Prostate gland (tissue), 2 donors: ENCODE results near the gene CAMTA2. TPM values are rescaled to one million over a fixed set of nuclear protein-coding genes. Genes with fewer than 3 reads are reported as not detected.
A peak's percentile ranks its signal among the peaks of the same experiment; 100 is the strongest.

ENCODE experiments used
- DNase-seq: peaks from one replicate; pipeline ENCODE4 v3.0.0-alpha.2; 2019; ENCODE audit warnings: low spot score
- H3K27ac ChIP-seq, 2 donors: fragments of 200-600 bp; sonication (generic); 2 replicates each; pipeline ENCODE4 v1.5.1; 2017 to 2019
- H3K27me3 ChIP-seq: fragments of 200-600 bp; sonication (generic); replicated peaks from 2 replicates; pipeline ENCODE4 v1.5.1; 2019; ENCODE audit not compliant: insufficient read depth
- H3K36me3 ChIP-seq, 2 donors: fragments of 200-600 bp; sonication (generic); 1 replicate in 1 of 2; 2 replicates in 1 of 2; pipeline versions ENCODE4 v1.5.1 to v1.8.1; 2017 to 2019
- H3K4me1 ChIP-seq: fragments of 200-600 bp; sonication (generic); replicated peaks from 2 replicates; pipeline ENCODE4 v1.5.1; 2019
- H3K4me3 ChIP-seq, 2 donors: fragments of 200-600 bp; sonication (generic); 2 replicates each; pipeline ENCODE4 v1.5.1; 2017 to 2019
- H3K9me3 ChIP-seq: fragments of 200-600 bp; sonication (generic); 2 replicates; pipeline ENCODE4 v1.5.1; 2017
- CTCF ChIP-seq, 4 experiments: fragments of 200-600 bp in 2 of 4; fragments of 450-650 bp in 2 of 4; sonication (generic) in 2 of 4; IDR thresholded peaks; 1 replicate in 3 of 4; 2 replicates in 1 of 4; pipeline ENCODE4 v1.5.1; 2016 to 2019; ENCODE audit warnings: antibody characterized with exemption in 4 of 4, mild to moderate bottlenecking in 2 of 4, moderate library complexity in 2 of 4
- POLR2A ChIP-seq: fragments of 450-650 bp; IDR thresholded peaks from one replicate; pipeline ENCODE4 v1.6.1; 2016; ENCODE audit warnings: antibody characterized with exemption, mild to moderate bottlenecking
- POLR2AphosphoS5 ChIP-seq: sonication (generic); formaldehyde crosslinking; IDR thresholded peaks from one replicate; pipeline ENCODE4 v1.6.1; 2017; ENCODE audit warnings: antibody characterized with exemption
- WGBS: methylation state at CpG from one replicate; pipeline ENCODE4 v1.1.5; 2018; 5-methylcytosine and 5-hydroxymethylcytosine counted together
- intact Hi-C: fragments of 100-400 bp; cut with DNase I; formaldehyde crosslinking; loops from one replicate; pipeline ENCODE4 v1.14.2; 2022
- total RNA-seq, 2 donors: library from RNA; depleted of rRNA; stranded (reverse); fragments of >200 nt; gene quantifications; one replicate each; pipeline ENCODE4 v1.1.0, GENCODE V29; 2016

CAMTA2 gene
- total RNA-seq, 2 donors from 2014 or later, result 13.6 to 40.2 TPM

- WGBS, result under 1% methylated on average over 40 of the region's 42 CpGs
- H3K9me3 ChIP-seq, result no peaks in the 10 kb centered on the region
- H3K4me3 ChIP-seq, result peak overlapping the region; percentile 48 to 63
- peak overlapping the region; percentile 94 to 96 for H3K27ac ChIP-seq
- peak; percentile 100 for DNase-seq
- peaks cover 12% of the 10 kb centered on the region for H3K4me1 ChIP-seq
- intact Hi-C loops, result loop anchor here (2.0 kb wide), 2 partner anchors 18 to 30 kb away; partner anchors contain the start of genes INCA1, KIF1C and PFN1
- TF ChIP-seq POLR2AphosphoS5, result peak; percentile 86
- TF ChIP-seq CTCF (IDR thresholded peaks at IDR 0.05), result peak in 1 of 4 experiments; percentile 14
- peak; percentile 42 for TF ChIP-seq POLR2A
- peaks cover 0 to 8% of the 10 kb centered on the region in 2 donors for H3K36me3 ChIP-seq
- no peaks in the 10 kb centered on the region for H3K27me3 ChIP-seq
These were observed 20.5 kb downstream of the CAMTA2 start for GRCh38 chr17:4966844-4967538.

- Histone ChIP-seq H3K27ac (peak overlapping the region in 1 of 2 donors; percentile 96), H3K4me3 (no peak overlapping the region), H3K4me1 (peaks cover 12% of the 10 kb centered on the region), H3K36me3 (peaks cover 0 to 8% of the 10 kb centered on the region in 2 donors), H3K9me3 (no peaks in the 10 kb centered on the region), H3K27me3 (no peaks in the 10 kb centered on the region)
- WGBS, result 95% methylated on average over 15 of the region's 15 CpGs
- intact Hi-C loops, result no loop called here
- TF ChIP-seq POLR2AphosphoS5 (no peak), POLR2A (no peak), CTCF (IDR thresholded peaks at IDR 0.05) (no peak)
- no peak for DNase-seq
These were observed 22.0 kb downstream of the CAMTA2 start for GRCh38 chr17:4965311-4965986.

GRCh38 chr17:4960279-4960922 lies 27.1 kb downstream of the CAMTA2 start:
- Histone ChIP-seq H3K27me3 (no peaks in the 10 kb centered on the region), H3K27ac (no peak overlapping the region), H3K4me1 (no peaks in the 10 kb centered on the region), H3K4me3 (no peak overlapping the region), H3K36me3 (peaks cover 0 to 9% of the 10 kb centered on the region in 2 donors), H3K9me3 (no peaks in the 10 kb centered on the region)
- intact Hi-C loops, result no loop called here
- DNase-seq, result no peak
- TF ChIP-seq CTCF (IDR thresholded peaks at IDR 0.05), result no peak
- TF ChIP-seq POLR2A, result no peak
- no peak for TF ChIP-seq POLR2AphosphoS5
- WGBS, result 83% methylated on average over 9 of the region's 9 CpGs

GRCh38 chr17:4959261-4959965 lies 28.1 kb downstream of the CAMTA2 start:
- no peak for DNase-seq
- H3K4me1 ChIP-seq, result no peaks in the 10 kb centered on the region
- intact Hi-C loops, result no loop called here
- peaks cover 0 to 9% of the 10 kb centered on the region in 2 donors for H3K36me3 ChIP-seq
- H3K27me3 ChIP-seq, result no peaks in the 10 kb centered on the region
- H3K9me3 ChIP-seq, result no peaks in the 10 kb centered on the region
- no peak overlapping the region for H3K4me3 ChIP-seq
- no peak for TF ChIP-seq CTCF (IDR thresholded peaks at IDR 0.05)
- no peak for TF ChIP-seq POLR2A
- no peak for TF ChIP-seq POLR2AphosphoS5
- H3K27ac ChIP-seq, result no peak overlapping the region
- 88% methylated on average over 17 of the region's 18 CpGs for WGBS
